Activated CD8-positive, alpha-beta memory T cell treated with anti-CD3 and anti-CD28 coated beads for 4 hours (primary cell): ENCODE measurements around the gene RNF144B.
"Not testable (repeated sequence)": the region's sequence is repeated elsewhere in the genome, so short reads cannot be mapped to it uniquely, and the experiment has no call there.

Experiments
- DNase-seq, 2 donors: peaks; one replicate each; pipeline ENCODE4 v3.0.0-alpha.2; 2020; ENCODE audit warnings: low read depth in 2 of 2

RNF144B gene

DNA sequence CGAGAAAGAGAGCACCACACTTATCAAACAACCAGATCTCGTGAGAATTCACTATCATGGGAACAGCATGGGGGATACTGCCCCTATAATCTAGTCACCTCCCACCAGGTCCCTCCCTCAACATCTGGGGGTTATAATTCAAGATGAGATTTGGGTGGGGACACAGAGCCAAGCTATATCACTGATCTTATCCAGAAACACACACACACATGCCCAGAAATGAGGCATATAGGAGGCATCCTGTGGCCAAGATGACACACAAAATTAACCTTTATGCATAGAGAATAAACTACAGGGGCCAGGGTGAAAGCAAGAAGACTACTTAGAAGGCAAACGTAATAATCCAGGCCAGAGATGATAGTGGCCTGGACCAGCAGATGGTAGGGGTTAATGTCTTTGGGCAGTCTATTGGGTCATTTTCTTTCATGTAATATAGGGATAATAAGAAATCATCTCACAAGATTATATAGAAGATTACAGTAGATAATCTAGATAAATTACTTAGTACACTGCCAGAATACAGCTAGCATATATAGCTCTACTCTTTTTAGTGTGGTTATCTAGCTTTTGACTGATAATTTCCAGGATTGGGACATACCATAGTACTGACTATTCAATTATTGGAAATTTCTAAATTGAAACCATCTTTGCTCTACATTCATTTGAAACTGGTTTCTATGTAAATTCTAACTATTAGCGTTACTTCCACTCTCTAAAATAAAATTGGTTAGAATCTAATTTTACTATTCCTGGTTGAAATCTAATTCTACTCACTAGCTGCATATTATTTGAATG is 20.0 kb downstream of the RNF144B start:
- DNase-seq = no peak

DNA sequence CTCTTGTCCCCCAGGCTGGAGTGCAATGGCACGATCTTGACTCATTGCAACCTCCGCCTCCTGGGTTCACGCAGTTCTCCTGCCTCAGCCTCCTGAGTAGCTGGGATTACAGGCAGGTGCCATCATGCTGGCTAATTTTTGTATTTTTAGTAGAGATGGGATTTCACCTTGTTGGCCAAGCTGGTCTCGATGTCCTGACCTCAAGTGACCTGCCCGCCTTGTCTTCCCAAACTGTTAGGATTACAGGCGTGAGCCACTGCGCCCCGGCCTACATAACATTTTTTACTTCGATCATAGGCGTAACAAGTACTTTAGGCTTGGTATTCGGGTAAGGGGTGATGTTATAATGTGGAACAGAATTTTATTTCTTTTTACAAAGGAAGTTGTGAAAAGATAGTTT is 22.5 kb downstream of the RNF144B start:
- not testable (repeated sequence) for DNase-seq

GRCh38 chr6:18410412-18410811 is 23.3 kb downstream of the RNF144B start:
- DNase-seq = no peak

- no peak for DNase-seq
These were observed 24.9 kb downstream of the RNF144B start for GRCh38 chr6:18412068-18412467.

DNA sequence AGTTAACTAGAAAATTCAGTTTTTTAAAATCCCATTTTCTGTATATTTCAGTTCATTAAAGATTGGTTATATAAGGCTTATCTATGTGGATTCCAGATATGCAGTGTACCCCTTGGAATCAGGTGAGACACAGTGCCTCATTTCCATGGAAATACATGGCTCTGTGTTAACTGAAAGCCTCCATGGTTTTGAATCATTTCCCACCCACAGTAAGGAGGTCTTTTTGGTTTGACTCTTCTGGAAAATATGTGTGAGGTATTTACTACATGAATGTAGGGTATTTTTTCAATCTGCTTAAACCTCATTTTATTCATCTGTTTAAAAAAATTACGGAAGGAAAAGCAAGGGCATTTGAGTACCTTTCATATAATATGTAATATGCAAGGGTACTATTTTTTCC is 25.5 kb downstream of the RNF144B start:
- DNase-seq = no peak

GRCh38 chr6:18413381-18413780 is 26.2 kb downstream of the RNF144B start:
- DNase-seq = no peak

GRCh38 chr6:18414116-18414515 is 27.0 kb downstream of the RNF144B start:
- DNase-seq = no peak

- DNase-seq = no peak
These were observed 28.1 kb downstream of the RNF144B start for GRCh38 chr6:18415207-18415606.

- DNase-seq = no peak
These were observed 28.7 kb downstream of the RNF144B start for GRCh38 chr6:18415671-18416340.

- DNase-seq = no peak
These were observed 29.2 kb downstream of the RNF144B start for GRCh38 chr6:18416341-18416679.

DNA sequence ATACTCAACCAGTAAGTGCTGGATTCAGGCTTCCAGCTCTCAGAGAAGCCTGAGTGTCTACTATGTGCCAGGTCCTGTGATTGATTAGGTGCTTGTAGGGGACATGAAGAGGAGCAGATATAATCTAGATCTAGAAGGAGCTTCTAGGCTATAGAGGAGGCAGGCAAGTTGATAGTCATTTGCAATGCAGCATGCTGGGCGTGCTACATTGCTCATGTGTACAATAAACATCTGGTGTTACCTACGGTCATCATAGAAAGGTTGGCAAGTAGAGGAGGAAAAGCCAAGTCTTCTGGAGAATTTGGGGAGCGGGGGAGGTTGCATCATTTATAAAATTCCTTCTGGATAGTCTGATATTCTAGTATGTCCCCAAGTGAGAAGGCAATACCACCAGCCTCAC is 33.2 kb downstream of the RNF144B start:
- no peak for DNase-seq

- DNase-seq = no peak
These were observed 35.0 kb downstream of the RNF144B start for GRCh38 chr6:18422136-18422535.

DNA sequence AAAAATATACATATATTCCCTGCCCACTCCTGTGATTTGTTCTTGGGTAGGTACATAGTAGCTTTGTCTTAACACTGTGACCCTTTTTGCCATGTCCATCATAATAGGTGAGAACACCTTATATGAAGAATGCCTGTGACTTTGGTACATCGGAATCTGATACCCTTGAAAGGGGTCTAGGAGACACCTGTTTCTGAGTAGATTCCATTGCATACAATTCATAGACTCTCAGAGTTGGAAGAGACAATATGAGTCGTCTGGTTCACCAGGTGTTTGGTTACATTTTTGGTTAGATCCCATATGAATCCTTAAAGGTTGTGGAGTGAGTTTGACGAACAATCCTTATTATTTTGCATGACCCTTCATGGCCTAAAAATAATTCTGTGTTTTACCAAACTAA is 36.3 kb downstream of the RNF144B start:
- DNase-seq = no peak

GRCh38 chr6:18424201-18424600 is 37.1 kb downstream of the RNF144B start:
- DNase-seq = no peak

DNA sequence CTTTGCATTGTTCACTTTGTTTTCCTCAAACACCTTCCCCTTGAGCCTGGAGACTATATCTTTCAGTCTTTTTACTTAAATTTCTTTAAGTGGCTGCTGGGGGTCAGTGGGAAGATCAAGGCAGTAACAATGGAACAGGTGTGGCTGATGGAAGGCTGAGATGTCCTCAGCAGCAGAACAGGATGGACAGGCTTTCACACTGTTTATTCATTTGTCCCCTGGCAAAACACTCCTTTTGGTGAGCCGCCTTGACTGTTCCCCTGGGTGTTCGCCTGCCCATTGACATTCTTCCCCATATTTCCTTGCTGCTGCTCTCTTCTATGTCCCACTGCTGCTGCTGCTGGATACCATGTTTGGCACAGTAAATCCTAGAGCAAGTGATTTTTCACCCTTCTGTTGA is 38.1 kb downstream of the RNF144B start:
- DNase-seq = no peak

DNA sequence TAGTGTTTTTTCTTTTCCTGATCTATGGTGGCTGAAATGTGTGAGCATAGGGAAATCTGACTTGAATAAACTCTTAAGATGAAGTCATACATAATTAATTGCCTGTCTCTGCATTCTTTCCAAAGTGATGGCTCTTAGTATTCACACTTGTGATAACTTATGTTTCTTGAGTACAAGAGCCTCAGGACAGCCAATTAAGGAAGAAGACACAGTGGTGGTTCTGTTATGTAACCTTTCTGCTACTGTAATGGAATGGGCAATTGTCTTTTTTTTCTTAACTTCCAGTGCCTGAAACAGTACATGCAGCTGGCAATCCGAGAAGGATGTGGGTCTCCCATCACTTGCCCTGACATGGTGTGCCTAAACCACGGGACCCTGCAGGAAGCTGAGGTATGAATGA is 40.1 kb downstream of the RNF144B start:
- DNase-seq = no peak

- DNase-seq = no peak
These were observed 42.6 kb downstream of the RNF144B start for GRCh38 chr6:18429655-18430297.

DNA sequence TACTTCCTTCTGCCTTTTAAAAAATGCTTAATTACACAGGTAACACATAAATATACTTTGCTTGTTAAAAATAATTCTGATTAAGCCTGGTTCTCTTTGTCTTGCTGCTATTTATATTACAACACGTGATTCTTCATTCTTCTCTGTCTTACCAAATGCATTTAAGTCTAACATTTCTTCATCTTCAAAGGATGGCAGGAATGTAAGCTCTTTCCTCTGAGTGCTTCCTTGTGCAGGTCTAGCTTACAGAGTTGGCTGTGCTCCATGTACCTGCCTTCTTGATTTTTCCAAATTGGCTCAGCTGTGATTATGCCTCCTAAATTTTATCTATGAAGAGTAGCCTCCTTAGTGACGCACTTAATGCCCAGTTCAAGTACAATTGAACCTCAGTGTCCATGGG is 44.4 kb downstream of the RNF144B start:
- DNase-seq = no peak

DNA sequence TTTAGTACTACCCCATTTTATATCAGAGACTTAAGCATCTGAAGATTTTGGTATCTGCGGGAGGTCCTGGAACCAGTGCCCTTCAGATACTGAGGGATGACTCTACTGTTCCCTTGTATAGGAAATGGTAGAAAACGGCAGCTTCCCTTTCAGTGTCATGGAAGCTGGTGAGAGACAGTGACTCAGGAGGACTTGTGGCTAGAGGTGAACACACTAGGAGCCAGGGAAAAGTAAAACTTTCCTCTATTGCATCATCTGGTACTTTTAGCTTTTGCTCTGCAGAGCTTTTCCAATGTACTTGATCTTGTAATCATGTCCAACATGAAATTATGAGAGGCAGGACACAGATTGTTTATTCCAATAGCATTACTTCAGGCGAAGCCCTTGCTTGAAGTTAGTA is 45.0 kb downstream of the RNF144B start:
- DNase-seq = no peak

DNA sequence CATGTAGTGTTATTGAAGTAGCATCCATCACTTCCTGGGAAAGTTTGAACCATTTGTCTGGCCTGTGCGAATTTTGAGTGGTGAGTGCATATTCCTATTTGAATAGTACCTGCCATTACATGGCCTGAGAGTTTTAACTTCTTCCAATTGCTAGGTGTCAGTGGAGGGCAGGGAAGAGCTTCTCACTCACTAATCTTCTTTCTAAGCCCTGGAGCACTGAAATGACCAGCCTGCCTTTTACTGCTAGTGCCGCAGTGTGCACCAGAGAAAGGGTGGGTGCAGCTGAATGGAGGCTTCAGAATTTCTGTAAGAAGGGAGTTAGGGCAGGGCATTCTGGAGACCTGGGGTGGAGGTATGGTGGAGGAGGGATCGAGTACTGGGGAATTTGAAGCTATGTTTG is 45.5 kb downstream of the RNF144B start:
- DNase-seq = no peak

- DNase-seq = no peak
These were observed 45.9 kb downstream of the RNF144B start for GRCh38 chr6:18433059-18433458.

GRCh38 chr6:18436341-18436740 is 49.2 kb downstream of the RNF144B start:
- DNase-seq = no peak

- DNase-seq = no peak
These were observed 52.4 kb downstream of the RNF144B start for GRCh38 chr6:18439581-18439980.
